K562 (cell line): Measurements from ENCODE around the gene PDZRN3. TPM values are rescaled to one million over a fixed set of nuclear protein-coding genes. Genes with fewer than 3 reads are reported as not detected.

ENCODE experiments used
- CCNT2 ChIP-seq: IDR thresholded peaks from 2 replicates; pipeline ENCODE4 v1.6.1; 2011; ENCODE audit warnings: borderline replicate concordance, low read depth, mild to moderate bottlenecking, moderate library complexity, mixed read lengths, low read length; ENCODE audit not compliant: insufficient read length; ENCODE audit errors: extremely low read depth
- GTF2E2 ChIP-seq: fragments of 200-800 bp; sonication (Bioruptor generic); IDR thresholded peaks from 2 replicates; pipeline ENCODE4 v1.6.1; 2016; ENCODE audit warnings: missing genetic modification characterization, missing compliant biosample characterization
- HDGF ChIP-seq: fragments of 450-650 bp; IDR thresholded peaks from 2 replicates; pipeline ENCODE4 v1.6.1; 2016
- JUNB ChIP-seq: fragments of 450-650 bp; formaldehyde crosslinking; conservative IDR thresholded peaks from 2 replicates; pipeline ENCODE4 v1.4.0; 2020; ENCODE audit warnings: mild to moderate bottlenecking
- polyA plus RNA-seq, 8 experiments: library from polyadenylated mRNA; depleted of rRNA in 4 of 8; stranded (reverse) in 5 of 8; unstranded in 3 of 8; fragments of >200 nt; fragmentation: Nextera tagmentation in 2 of 8; fragmentation: Illumina TruSeq in 1 of 8; extraction: Ambion mirVana in 2 of 8; extraction: Trizol in 1 of 8; gene quantifications; 2 replicates each; pipeline versions ENCODE4 v1.2.1 to v1.2.3, GENCODE V29; 2011 to 2014; ENCODE audit warnings: inconsistent platforms in 1 of 8, missing spikeins in 1 of 8
- total RNA-seq, 7 experiments: library from RNA; depleted of rRNA in 6 of 7; stranded (reverse); fragments of >200 nt in 6 of 7; fragmentation: Illumina TruSeq in 2 of 7; extraction: Trizol in 2 of 7; gene quantifications; 2 replicates each; pipeline versions ENCODE4 v1.2.1 to v1.2.3, GENCODE V29; 2011 to 2021; ENCODE audit warnings: low replicate concordance in 1 of 7
- TF ChIP-seq, protein P1 (sequence below): fragments of 250-450 bp; sonication (Bioruptor Pico); IDR thresholded peaks from 2 replicates; pipeline ENCODE4 v1.8.0; 2022; ENCODE audit warnings: inconsistent platforms, mild to moderate bottlenecking, moderate library complexity, borderline replicate concordance
- TF ChIP-seq, protein P2 (sequence below): fragments of 450-650 bp; IDR thresholded peaks from 2 replicates; pipeline ENCODE4 v1.6.1; 2017; ENCODE audit warnings: mild to moderate bottlenecking, moderate library complexity
- TF ChIP-seq, protein P3 (sequence below): fragments of 200-800 bp; sonication (Bioruptor generic); IDR thresholded peaks from 2 replicates; pipeline ENCODE4 v1.6.1; 2016; ENCODE audit warnings: missing genetic modification characterization, missing compliant biosample characterization

The PDZRN3 gene
- total and polyA plus RNA-seq, 9 of the 15 experiments (the other 6 are each of a cell fraction or from before 2014, with no cell fraction given): 0.16 TPM; not detected in 8

DNA sequence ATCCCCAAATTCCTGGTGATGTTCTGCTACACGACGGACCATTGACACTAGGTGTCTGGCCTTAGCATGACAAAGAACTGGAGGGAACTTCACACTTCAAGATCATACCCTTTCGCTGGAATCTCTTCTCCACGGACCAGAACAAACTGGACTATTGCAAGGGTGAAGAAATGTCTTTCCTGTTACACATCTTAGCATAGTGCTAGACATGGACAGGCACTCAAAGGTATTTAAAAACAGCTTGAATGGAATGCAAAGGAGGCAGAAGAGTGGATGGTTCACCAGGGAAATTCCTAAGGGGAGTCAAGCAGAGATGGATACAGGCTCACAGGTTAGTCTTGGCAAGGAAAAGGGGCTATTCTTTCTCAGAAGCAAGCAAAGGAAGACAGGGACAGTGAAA, 33.5 kb upstream of the PDZRN3 start (continued):
- TF ChIP-seq, protein P1, sequence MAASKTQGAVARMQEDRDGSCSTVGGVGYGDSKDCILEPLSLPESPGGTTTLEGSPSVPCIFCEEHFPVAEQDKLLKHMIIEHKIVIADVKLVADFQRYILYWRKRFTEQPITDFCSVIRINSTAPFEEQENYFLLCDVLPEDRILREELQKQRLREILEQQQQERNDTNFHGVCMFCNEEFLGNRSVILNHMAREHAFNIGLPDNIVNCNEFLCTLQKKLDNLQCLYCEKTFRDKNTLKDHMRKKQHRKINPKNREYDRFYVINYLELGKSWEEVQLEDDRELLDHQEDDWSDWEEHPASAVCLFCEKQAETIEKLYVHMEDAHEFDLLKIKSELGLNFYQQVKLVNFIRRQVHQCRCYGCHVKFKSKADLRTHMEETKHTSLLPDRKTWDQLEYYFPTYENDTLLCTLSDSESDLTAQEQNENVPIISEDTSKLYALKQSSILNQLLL (CRISPR knock-in tag): no peak
- no peak for TF ChIP-seq CCNT2
- no peak for TF ChIP-seq JUNB
- TF ChIP-seq, protein P2, sequence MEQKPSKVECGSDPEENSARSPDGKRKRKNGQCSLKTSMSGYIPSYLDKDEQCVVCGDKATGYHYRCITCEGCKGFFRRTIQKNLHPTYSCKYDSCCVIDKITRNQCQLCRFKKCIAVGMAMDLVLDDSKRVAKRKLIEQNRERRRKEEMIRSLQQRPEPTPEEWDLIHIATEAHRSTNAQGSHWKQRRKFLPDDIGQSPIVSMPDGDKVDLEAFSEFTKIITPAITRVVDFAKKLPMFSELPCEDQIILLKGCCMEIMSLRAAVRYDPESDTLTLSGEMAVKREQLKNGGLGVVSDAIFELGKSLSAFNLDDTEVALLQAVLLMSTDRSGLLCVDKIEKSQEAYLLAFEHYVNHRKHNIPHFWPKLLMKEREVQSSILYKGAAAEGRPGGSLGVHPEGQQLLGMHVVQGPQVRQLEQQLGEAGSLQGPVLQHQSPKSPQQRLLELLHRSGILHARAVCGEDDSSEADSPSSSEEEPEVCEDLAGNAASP: no peak
- TF ChIP-seq HDGF: no peak
- TF ChIP-seq GTF2E2: no peak
- TF ChIP-seq, protein P3, sequence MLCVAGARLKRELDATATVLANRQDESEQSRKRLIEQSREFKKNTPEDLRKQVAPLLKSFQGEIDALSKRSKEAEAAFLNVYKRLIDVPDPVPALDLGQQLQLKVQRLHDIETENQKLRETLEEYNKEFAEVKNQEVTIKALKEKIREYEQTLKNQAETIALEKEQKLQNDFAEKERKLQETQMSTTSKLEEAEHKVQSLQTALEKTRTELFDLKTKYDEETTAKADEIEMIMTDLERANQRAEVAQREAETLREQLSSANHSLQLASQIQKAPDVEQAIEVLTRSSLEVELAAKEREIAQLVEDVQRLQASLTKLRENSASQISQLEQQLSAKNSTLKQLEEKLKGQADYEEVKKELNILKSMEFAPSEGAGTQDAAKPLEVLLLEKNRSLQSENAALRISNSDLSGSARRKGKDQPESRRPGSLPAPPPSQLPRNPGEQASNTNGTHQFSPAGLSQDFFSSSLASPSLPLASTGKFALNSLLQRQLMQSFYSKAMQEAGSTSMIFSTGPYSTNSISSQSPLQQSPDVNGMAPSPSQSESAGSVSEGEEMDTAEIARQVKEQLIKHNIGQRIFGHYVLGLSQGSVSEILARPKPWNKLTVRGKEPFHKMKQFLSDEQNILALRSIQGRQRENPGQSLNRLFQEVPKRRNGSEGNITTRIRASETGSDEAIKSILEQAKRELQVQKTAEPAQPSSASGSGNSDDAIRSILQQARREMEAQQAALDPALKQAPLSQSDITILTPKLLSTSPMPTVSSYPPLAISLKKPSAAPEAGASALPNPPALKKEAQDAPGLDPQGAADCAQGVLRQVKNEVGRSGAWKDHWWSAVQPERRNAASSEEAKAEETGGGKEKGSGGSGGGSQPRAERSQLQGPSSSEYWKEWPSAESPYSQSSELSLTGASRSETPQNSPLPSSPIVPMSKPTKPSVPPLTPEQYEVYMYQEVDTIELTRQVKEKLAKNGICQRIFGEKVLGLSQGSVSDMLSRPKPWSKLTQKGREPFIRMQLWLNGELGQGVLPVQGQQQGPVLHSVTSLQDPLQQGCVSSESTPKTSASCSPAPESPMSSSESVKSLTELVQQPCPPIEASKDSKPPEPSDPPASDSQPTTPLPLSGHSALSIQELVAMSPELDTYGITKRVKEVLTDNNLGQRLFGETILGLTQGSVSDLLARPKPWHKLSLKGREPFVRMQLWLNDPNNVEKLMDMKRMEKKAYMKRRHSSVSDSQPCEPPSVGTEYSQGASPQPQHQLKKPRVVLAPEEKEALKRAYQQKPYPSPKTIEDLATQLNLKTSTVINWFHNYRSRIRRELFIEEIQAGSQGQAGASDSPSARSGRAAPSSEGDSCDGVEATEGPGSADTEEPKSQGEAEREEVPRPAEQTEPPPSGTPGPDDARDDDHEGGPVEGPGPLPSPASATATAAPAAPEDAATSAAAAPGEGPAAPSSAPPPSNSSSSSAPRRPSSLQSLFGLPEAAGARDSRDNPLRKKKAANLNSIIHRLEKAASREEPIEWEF (CRISPR knock-in tag): no peak
